SH-SY5Y (cell line): ENCODE results near the gene C2orf78.

ENCODE experiments used
- GATA2 ChIP-seq: IDR thresholded peaks from 2 replicates; pipeline ENCODE4 v1.6.1; 2011; ENCODE audit warnings: mild to moderate bottlenecking, low read depth, low read length
- GATA3 ChIP-seq: IDR thresholded peaks from 2 replicates; pipeline ENCODE4 v1.6.1; 2011; ENCODE audit warnings: low read depth, mild to moderate bottlenecking, low read length, moderate library complexity

DNA sequence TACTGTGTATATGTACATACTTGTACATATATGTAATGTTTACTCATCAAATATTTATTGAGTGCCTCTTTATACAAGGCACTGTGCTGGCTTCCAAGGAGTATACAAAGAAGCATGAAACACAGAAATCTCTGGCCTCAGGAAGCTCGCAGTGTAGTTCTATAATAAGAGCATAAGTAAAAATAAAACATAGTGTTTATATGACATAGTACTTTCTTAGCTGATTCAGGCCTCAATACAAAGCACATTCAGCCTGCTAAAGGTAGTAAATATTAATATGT lies 58.7 kb downstream of the C2orf78 start:
- TF ChIP-seq GATA2 (no peak), GATA3 (no peak)
